Erythroblast (primary cell): ENCODE results near the gene SLC19A2.

Experiments used
- DNase-seq, 2 experiments: peaks; one replicate each; lab custom pipeline; 2025; lab: John Stamatoyannopoulos, UW
- GATA1 ChIP-seq: IDR thresholded peaks from 2 replicates; pipeline ENCODE4 v1.6.1; 2011; ENCODE audit warnings: low read depth, mild to moderate bottlenecking, control low read depth, low read length, moderate library complexity
- POLR2A ChIP-seq: IDR thresholded peaks from 2 replicates; pipeline ENCODE4 v1.6.1; 2011; ENCODE audit warnings: mild to moderate bottlenecking, low read length

SLC19A2 gene

GRCh38 chr1:169427081-169427641 lies 58.6 kb downstream of the SLC19A2 start, which contains the start of gene CCDC181:
TSS of gene CCDC181 (minus strand) at chr1:169427474. CDS start at chr1:169424927, 2,547 bp downstream.
- TF ChIP-seq GATA1 (no peak), POLR2A (no peak)
- DNase-seq: peak; percentile 2 to 4

GRCh38 chr1:169426174-169426705 lies 59.5 kb downstream of the SLC19A2 start:
- TF ChIP-seq GATA1 (no peak), POLR2A (no peak)
- no peak for DNase-seq

GRCh38 chr1:169421309-169421708 lies 64.4 kb downstream of the SLC19A2 start:
- no peak for DNase-seq
- no peak for TF ChIP-seq GATA1
- no peak for TF ChIP-seq POLR2A

- TF ChIP-seq POLR2A: no peak
- no peak for TF ChIP-seq GATA1
- no peak for DNase-seq
Measured at GRCh38 chr1:169414952-169415351, 70.8 kb downstream of the SLC19A2 start.
